Endodermal cell (in vitro differentiated cells): Measurements from ENCODE around the gene TTF2. TPM values are rescaled to one million over a fixed set of nuclear protein-coding genes. Genes with fewer than 3 reads are reported as not detected.

ENCODE experiments used
- DNase-seq: peaks from one replicate; pipeline ENCODE4 v3.0.0-alpha.2; 2017
- H3K27ac ChIP-seq: 2 replicates; pipeline ENCODE4 v1.5.1; 2013; ENCODE audit warnings: mild to moderate bottlenecking, low read depth, low read length, moderate library complexity
- H3K27me3 ChIP-seq: 2 replicates; pipeline ENCODE4 v1.6.1; 2013; ENCODE audit warnings: mild to moderate bottlenecking, low read length, moderate library complexity; ENCODE audit not compliant: insufficient read depth, control insufficient read depth, poor library complexity, severe bottlenecking
- H3K36me3 ChIP-seq: 2 replicates; pipeline ENCODE4 v1.7.0; 2013; ENCODE audit warnings: mild to moderate bottlenecking, low read length, moderate library complexity; ENCODE audit not compliant: control insufficient read depth, insufficient read depth
- H3K4me1 ChIP-seq: one replicate; pipeline ENCODE4 v1.7.0; 2013; ENCODE audit warnings: low read length; ENCODE audit not compliant: control insufficient read depth, insufficient read depth
- H3K4me3 ChIP-seq: 2 replicates; pipeline ENCODE4 v1.5.1; 2013; ENCODE audit warnings: mild to moderate bottlenecking, low read length, moderate library complexity
- H3K9ac ChIP-seq: 2 replicates; pipeline ENCODE4 v1.6.1; 2013; ENCODE audit warnings: mild to moderate bottlenecking, low read length, moderate library complexity; ENCODE audit not compliant: poor library complexity, severe bottlenecking; ENCODE audit errors: extremely low read depth
- H3K9me3 ChIP-seq: 2 replicates; pipeline ENCODE4 v1.6.1; 2013; ENCODE audit warnings: mild to moderate bottlenecking, low read length, moderate library complexity; ENCODE audit not compliant: control insufficient read depth
- H3K27ac Mint-ChIP-seq: 2 replicates; pipeline ENCODE4 v1.8.0; 2020; ENCODE audit warnings: mixed read lengths
- H3K27me3 Mint-ChIP-seq: 2 replicates; pipeline ENCODE4 v1.8.0; 2021; ENCODE audit warnings: mild to moderate bottlenecking, mixed read lengths; ENCODE audit not compliant: insufficient read depth
- H3K36me3 Mint-ChIP-seq: 2 replicates; pipeline ENCODE4 v1.8.0; 2020; ENCODE audit warnings: low read depth, mixed read lengths
- H3K4me1 Mint-ChIP-seq: 2 replicates; pipeline ENCODE4 v1.8.0; 2020; ENCODE audit warnings: mixed read lengths
- H3K4me3 Mint-ChIP-seq: 2 replicates; pipeline ENCODE4 v1.8.0; 2020; ENCODE audit warnings: mild to moderate bottlenecking, moderate library complexity, mixed read lengths
- H3K9me3 Mint-ChIP-seq: 2 replicates; pipeline ENCODE4 v1.8.0; 2020; ENCODE audit warnings: mild to moderate bottlenecking, mixed read lengths
- CTCF ChIP-seq: fragments of 200-600 bp; sonication (generic); conservative IDR thresholded peaks from 2 replicates; pipeline ENCODE4 v1.5.0; 2021; ENCODE audit warnings: antibody characterized with exemption, mild to moderate bottlenecking
- whole genome bisulfite sequencing, 2 experiments: methylation state at CpG; one replicate each; pipeline versions ENCODE4 v1.1.5 to v1.1.7; 2013; ENCODE audit warnings: missing lambda C conversion rate in 2 of 2, mixed read lengths in 1 of 2; ENCODE audit not compliant: insufficient coverage in 1 of 2, insufficient read length in 1 of 2; 5-methylcytosine and 5-hydroxymethylcytosine counted together
- total RNA-seq, 2 donors: library from RNA; stranded (reverse); fragmentation: NEBNext Ultra II Directional in 1 of 2; extraction: Animal tissue kit (Norgen Biotek cat#: 25700) in 1 of 2; gene quantifications; 2 replicates in 1 of 2; 3 replicates in 1 of 2; pipeline ENCODE4 v1.2.1, GENCODE V29; 2021

The TTF2 gene
- total RNA-seq, 2 donors from 2014 or later: 70.9 to 71.9 TPM

- peaks cover 15% of the 10 kb centered on the region for H3K4me1 Mint-ChIP-seq
- no peaks in the 10 kb centered on the region for H3K9me3 Mint-ChIP-seq
- no peaks in the 10 kb centered on the region for H3K27me3 ChIP-seq
- H3K27ac Mint-ChIP-seq: no peak overlapping the region
- no peaks in the 10 kb centered on the region for H3K27me3 Mint-ChIP-seq
- no peak overlapping the region for H3K4me3 Mint-ChIP-seq
- 100% methylated on average over 1 of the region's 1 CpG; no CpG with 5 or more reads in 1 of the 2 experiments for WGBS, 2 experiments
- no peak for DNase-seq
- no peak for TF ChIP-seq CTCF
- H3K9ac ChIP-seq: no peak overlapping the region
- no peaks in the 10 kb centered on the region for H3K4me1 ChIP-seq
- H3K9me3 ChIP-seq: no peaks in the 10 kb centered on the region
- H3K36me3 Mint-ChIP-seq: no peaks in the 10 kb centered on the region
- no peak overlapping the region for H3K27ac ChIP-seq
- no peak overlapping the region for H3K4me3 ChIP-seq
- no peaks in the 10 kb centered on the region for H3K36me3 ChIP-seq
Measured at GRCh38 chr1:117037802-117038201, 22.3 kb upstream of the TTF2 start.

- 89 to 93% methylated on average over 5 to 6 of the region's 6 CpGs for WGBS, 2 experiments
- Mint-ChIP-seq H3K36me3 (no peaks in the 10 kb centered on the region), H3K9me3 (no peaks in the 10 kb centered on the region), H3K4me1 (peaks cover 15% of the 10 kb centered on the region), H3K27me3 (no peaks in the 10 kb centered on the region), H3K4me3 (no peak overlapping the region), H3K27ac (no peak overlapping the region)
- Histone ChIP-seq H3K27me3 (no peaks in the 10 kb centered on the region), H3K4me1 (no peaks in the 10 kb centered on the region), H3K9me3 (no peaks in the 10 kb centered on the region), H3K27ac (no peak overlapping the region), H3K36me3 (no peaks in the 10 kb centered on the region), H3K4me3 (no peak overlapping the region), H3K9ac (no peak overlapping the region)
- no peak for DNase-seq
- no peak for TF ChIP-seq CTCF
Measured at GRCh38 chr1:117038236-117038635, 21.9 kb upstream of the TTF2 start.

- TF ChIP-seq CTCF: no peak
- H3K27me3 Mint-ChIP-seq: no peaks in the 10 kb centered on the region
- H3K36me3 Mint-ChIP-seq: no peaks in the 10 kb centered on the region
- no peaks in the 10 kb centered on the region for H3K36me3 ChIP-seq
- H3K9me3 ChIP-seq: no peaks in the 10 kb centered on the region
- WGBS, 2 experiments: 80 to 100% methylated on average over 1 of the region's 1 CpG
- no peak overlapping the region for H3K4me3 ChIP-seq
- no peaks in the 10 kb centered on the region for H3K4me1 Mint-ChIP-seq
- no peak overlapping the region for H3K27ac ChIP-seq
- no peak overlapping the region for H3K9ac ChIP-seq
- H3K4me1 ChIP-seq: no peaks in the 10 kb centered on the region
- H3K27me3 ChIP-seq: no peaks in the 10 kb centered on the region
- H3K9me3 Mint-ChIP-seq: no peaks in the 10 kb centered on the region
- DNase-seq: no peak
- no peak overlapping the region for H3K4me3 Mint-ChIP-seq
- H3K27ac Mint-ChIP-seq: no peak overlapping the region
Measured at GRCh38 chr1:117044217-117044616, 15.9 kb upstream of the TTF2 start.
